ENCODE measurements around the gene TDO2.

TDO2 gene

GRCh38 chr4:155903453-155903852 lies at the start of gene TDO2:
TDO2 (plus strand) TSS chr4:155903696; CDS start chr4:155903759, 63 bp downstream.
- H3K36me3 Mint-ChIP-seq (ENCODE audit: low read depth), result no peaks in the 10 kb centered on the region
- no peak within 1 kb of the TSS for H3K27ac Mint-ChIP-seq
- no peaks in the 10 kb centered on the region for H3K9me3 Mint-ChIP-seq
- no peak within 1 kb of the TSS for H3K4me3 Mint-ChIP-seq
- no peaks in the 10 kb centered on the region for H3K27me3 Mint-ChIP-seq (ENCODE audit: low read depth)
- H3K4me1 Mint-ChIP-seq (ENCODE audit: low read depth), result peaks cover 6% of the 10 kb centered on the region

DNA sequence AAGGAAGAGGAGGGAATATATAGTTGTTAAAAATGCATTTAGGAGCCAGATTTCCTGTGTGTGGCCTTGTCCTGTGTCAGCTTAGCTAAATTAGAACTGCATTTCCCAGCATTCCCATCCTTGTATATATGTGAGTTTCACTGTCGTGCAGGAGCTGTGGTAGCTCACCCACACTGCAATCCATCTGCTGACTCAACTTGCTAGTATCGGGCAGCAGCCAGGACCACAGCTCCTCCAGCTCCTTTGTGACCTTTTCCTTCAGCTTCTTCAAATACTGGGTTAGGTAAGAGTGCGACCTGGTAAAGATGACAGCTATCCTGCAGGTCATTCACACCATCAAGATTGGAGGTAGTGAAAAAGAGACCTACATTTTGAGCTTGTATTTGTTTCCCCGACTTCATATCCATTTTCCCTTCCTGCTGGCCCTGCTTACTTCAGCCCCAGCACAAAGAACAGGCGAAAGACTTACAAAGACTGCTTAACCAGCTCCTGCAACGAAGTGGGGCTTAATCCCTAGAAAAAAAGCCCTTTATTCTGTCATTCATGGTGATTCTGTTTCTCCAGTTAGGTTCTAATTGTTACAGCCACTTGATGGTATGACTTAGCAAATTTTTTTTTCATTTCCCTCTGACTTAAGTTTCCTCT lies 48.8 kb upstream of the TDO2 start:
- Mint-ChIP-seq H3K27me3 (ENCODE audit: low read depth) (no peaks in the 10 kb centered on the region), H3K4me3 (no peak overlapping the region), H3K4me1 (ENCODE audit: low read depth) (no peaks in the 10 kb centered on the region), H3K9me3 (no peaks in the 10 kb centered on the region), H3K36me3 (ENCODE audit: low read depth) (no peaks in the 10 kb centered on the region), H3K27ac (no peak overlapping the region)

DNA sequence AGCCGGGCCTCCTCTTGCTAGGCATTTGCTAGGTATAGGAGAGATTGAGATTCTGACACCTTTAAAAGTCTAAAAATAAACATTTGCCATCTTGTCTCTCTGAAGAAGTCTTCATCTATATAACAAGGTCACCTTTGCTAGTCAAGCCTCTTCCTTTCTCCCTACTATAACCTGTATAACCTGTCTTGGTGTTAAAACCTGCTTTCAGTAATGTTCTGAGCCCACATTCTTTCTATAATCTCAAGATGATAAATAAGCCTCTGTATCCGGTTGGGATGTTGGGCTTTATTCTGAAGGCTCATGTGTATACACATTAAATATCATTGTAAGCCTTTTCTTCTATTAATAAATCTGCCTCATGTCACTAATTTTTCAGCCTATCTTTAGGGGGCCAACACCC lies 47.6 kb upstream of the TDO2 start:
- Mint-ChIP-seq H3K27ac (no peak overlapping the region), H3K36me3 (ENCODE audit: low read depth) (no peaks in the 10 kb centered on the region), H3K4me3 (no peak overlapping the region), H3K27me3 (ENCODE audit: low read depth) (no peaks in the 10 kb centered on the region), H3K4me1 (ENCODE audit: low read depth) (no peaks in the 10 kb centered on the region), H3K9me3 (no peaks in the 10 kb centered on the region)

- Mint-ChIP-seq H3K9me3 (peaks cover 3% of the 10 kb centered on the region), H3K4me1 (ENCODE audit: low read depth) (no peaks in the 10 kb centered on the region), H3K27me3 (ENCODE audit: low read depth) (no peaks in the 10 kb centered on the region), H3K36me3 (ENCODE audit: low read depth) (no peaks in the 10 kb centered on the region), H3K27ac (no peak within 1 kb of the TSS), H3K4me3 (no peak within 1 kb of the TSS)
These were observed 37.3 kb upstream of the TDO2 start, which contains the start of gene ASIC5 for GRCh38 chr4:155866177-155866576. ASIC5 (minus strand) TSS chr4:155866277; CDS start chr4:155866226, 51 bp downstream.

GRCh38 chr4:155875878-155876277 lies 27.6 kb upstream of the TDO2 start:
- no peaks in the 10 kb centered on the region for H3K4me1 Mint-ChIP-seq (ENCODE audit: low read depth)
- H3K27me3 Mint-ChIP-seq (ENCODE audit: low read depth), result no peaks in the 10 kb centered on the region
- no peak overlapping the region for H3K4me3 Mint-ChIP-seq
- no peaks in the 10 kb centered on the region for H3K9me3 Mint-ChIP-seq
- H3K36me3 Mint-ChIP-seq (ENCODE audit: low read depth), result no peaks in the 10 kb centered on the region
- H3K27ac Mint-ChIP-seq, result no peak overlapping the region

DNA sequence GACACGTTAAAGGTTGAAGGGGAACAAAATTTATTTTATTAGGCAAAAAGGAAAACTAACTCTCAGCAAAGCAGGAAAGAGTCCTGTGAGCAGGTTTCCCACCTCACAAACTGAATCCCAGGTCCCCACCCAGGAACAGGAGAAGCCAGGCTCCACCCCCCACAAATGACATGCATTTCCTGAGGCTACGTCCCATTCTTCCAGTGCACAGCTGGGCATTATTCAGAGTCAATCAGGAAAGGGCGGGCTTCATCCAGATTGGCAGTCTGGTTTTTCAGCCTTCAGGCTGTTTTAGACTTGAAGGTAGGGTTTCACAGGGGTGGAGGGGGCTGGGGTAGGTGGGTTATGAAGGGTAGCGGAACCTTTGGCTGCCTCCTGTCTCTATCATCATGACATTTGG lies 25.5 kb upstream of the TDO2 start:
- Mint-ChIP-seq H3K27ac (no peak overlapping the region), H3K4me1 (ENCODE audit: low read depth) (no peaks in the 10 kb centered on the region), H3K27me3 (ENCODE audit: low read depth) (no peaks in the 10 kb centered on the region), H3K9me3 (no peaks in the 10 kb centered on the region), H3K4me3 (no peak overlapping the region), H3K36me3 (ENCODE audit: low read depth) (no peaks in the 10 kb centered on the region)

GRCh38 chr4:155878611-155879010 lies 24.9 kb upstream of the TDO2 start:
- Mint-ChIP-seq H3K27me3 (ENCODE audit: low read depth) (no peaks in the 10 kb centered on the region), H3K4me3 (no peak overlapping the region), H3K9me3 (no peaks in the 10 kb centered on the region), H3K27ac (no peak overlapping the region), H3K4me1 (ENCODE audit: low read depth) (no peaks in the 10 kb centered on the region), H3K36me3 (ENCODE audit: low read depth) (no peaks in the 10 kb centered on the region)

- Mint-ChIP-seq H3K9me3 (no peaks in the 10 kb centered on the region), H3K4me3 (no peak overlapping the region), H3K27me3 (ENCODE audit: low read depth) (no peaks in the 10 kb centered on the region), H3K4me1 (ENCODE audit: low read depth) (no peaks in the 10 kb centered on the region), H3K36me3 (ENCODE audit: low read depth) (no peaks in the 10 kb centered on the region), H3K27ac (no peak overlapping the region)
These were observed 23.7 kb upstream of the TDO2 start for GRCh38 chr4:155879767-155880166.

DNA sequence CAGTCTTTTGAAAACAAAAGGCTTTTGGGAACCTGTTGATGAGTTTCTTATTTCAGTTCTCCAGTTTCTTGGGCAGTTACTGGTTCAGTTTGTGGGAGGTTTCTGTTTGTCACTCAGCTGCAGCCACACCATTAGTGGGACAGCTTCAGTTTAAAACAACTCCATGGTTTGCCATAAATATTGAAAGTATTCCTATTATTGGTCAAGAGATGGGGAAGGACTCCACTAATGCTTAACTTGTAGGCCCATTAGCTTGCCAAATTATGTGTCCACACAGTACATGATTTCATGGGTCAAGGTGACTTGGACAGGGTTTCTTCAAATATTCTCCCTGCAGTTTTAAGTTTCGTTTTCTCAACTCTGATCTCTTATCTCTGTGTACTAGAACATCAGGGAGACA lies 21.9 kb upstream of the TDO2 start:
- H3K27me3 Mint-ChIP-seq (ENCODE audit: low read depth), result no peaks in the 10 kb centered on the region
- no peak overlapping the region for H3K4me3 Mint-ChIP-seq
- no peaks in the 10 kb centered on the region for H3K4me1 Mint-ChIP-seq (ENCODE audit: low read depth)

GRCh38 chr4:155883895-155884294 lies 19.6 kb upstream of the TDO2 start:
- H3K27me3 Mint-ChIP-seq (ENCODE audit: low read depth), result no peaks in the 10 kb centered on the region
- H3K4me1 Mint-ChIP-seq (ENCODE audit: low read depth), result no peaks in the 10 kb centered on the region
- H3K9me3 Mint-ChIP-seq, result no peaks in the 10 kb centered on the region
- H3K27ac Mint-ChIP-seq, result no peak overlapping the region
- H3K4me3 Mint-ChIP-seq, result no peak overlapping the region
- H3K36me3 Mint-ChIP-seq (ENCODE audit: low read depth), result no peaks in the 10 kb centered on the region

More for the DNA sequence above, 21.9 kb upstream of the TDO2 start:
- Mint-ChIP-seq H3K36me3 (ENCODE audit: low read depth) (no peaks in the 10 kb centered on the region), H3K27ac (no peak overlapping the region), H3K9me3 (no peaks in the 10 kb centered on the region)

DNA sequence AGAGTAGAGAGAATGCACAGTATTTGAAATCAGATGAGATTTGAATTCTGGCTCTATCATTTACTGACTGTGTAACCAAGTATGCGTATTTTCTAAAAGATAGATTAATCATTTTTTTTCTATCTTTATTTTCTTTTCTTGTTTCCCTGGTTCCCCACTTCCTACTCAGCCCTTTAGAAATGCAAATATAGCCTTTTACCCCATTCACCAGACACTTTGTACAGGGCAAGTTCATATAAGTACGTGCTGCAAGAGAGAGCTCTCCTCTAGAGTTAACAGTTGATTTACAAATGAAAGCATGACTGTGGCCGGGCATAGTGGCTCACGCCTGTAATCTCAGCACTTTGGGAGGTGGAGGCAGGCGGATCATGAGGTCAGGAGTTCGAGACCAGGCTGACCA lies 17.8 kb upstream of the TDO2 start:
- H3K9me3 Mint-ChIP-seq, result no peaks in the 10 kb centered on the region
- no peaks in the 10 kb centered on the region for H3K36me3 Mint-ChIP-seq (ENCODE audit: low read depth)
- no peak overlapping the region for H3K27ac Mint-ChIP-seq
- H3K4me1 Mint-ChIP-seq (ENCODE audit: low read depth), result no peaks in the 10 kb centered on the region
- H3K27me3 Mint-ChIP-seq (ENCODE audit: low read depth), result no peaks in the 10 kb centered on the region
- no peak overlapping the region for H3K4me3 Mint-ChIP-seq

DNA sequence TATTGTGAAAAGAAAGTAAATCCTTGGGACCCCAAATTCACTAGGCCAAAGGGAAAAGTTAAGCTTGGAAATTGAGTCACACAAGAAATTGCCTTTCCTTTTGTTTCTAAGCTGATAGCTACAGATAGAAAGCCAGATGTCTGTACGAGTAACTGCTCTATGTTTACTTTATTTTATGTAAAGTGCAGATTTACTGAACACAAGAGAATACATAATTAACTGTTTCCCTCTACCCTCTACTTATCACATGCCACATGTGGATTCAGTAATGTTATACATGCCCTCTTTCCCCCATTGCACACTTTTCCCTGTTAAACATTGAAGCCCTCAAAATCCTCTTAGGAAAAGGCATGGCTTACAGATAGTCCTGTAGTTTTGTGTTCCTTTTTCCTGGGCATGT lies 16.5 kb upstream of the TDO2 start:
- no peak overlapping the region for H3K4me3 Mint-ChIP-seq
- H3K27me3 Mint-ChIP-seq (ENCODE audit: low read depth), result no peaks in the 10 kb centered on the region
- H3K9me3 Mint-ChIP-seq, result no peaks in the 10 kb centered on the region
- no peaks in the 10 kb centered on the region for H3K36me3 Mint-ChIP-seq (ENCODE audit: low read depth)
- H3K4me1 Mint-ChIP-seq (ENCODE audit: low read depth), result no peaks in the 10 kb centered on the region
- no peak overlapping the region for H3K27ac Mint-ChIP-seq

DNA sequence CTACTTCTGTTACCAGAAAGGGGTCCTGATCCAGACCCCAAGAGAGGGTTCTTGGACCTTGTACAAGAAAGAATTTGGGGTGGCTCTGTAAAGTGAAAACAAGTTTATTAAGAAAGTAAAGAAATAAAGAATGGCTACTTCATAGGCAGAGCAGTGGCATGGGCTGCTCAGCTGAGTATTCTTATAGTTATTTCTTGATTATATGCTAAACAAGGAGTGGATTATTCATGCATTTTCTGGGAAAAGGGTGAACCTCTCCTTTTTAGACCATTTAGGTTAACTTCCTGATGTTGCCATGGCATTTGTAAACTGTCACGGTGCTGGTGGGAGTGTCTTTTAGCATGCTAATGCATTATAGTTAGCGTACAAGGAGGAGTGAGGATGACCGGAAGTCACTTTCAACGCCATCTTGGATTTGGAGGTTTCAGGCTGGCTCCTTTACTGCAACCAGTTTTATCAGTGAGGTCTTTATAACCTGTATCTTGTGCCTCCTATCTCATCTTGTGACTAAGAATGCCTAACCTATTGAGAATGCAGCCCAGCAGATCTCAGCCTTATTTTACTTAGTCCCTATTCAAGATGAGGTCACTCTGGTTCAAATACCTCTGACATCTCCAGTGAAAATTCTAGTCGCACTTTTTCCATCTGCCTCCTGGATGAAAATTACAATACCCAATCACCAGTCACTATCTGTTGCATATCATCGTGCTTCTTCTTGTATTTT lies 15.5 kb upstream of the TDO2 start:
- no peaks in the 10 kb centered on the region for H3K27me3 Mint-ChIP-seq (ENCODE audit: low read depth)
- no peaks in the 10 kb centered on the region for H3K4me1 Mint-ChIP-seq (ENCODE audit: low read depth)
- no peaks in the 10 kb centered on the region for H3K36me3 Mint-ChIP-seq (ENCODE audit: low read depth)
- H3K4me3 Mint-ChIP-seq, result no peak overlapping the region
- H3K9me3 Mint-ChIP-seq, result no peaks in the 10 kb centered on the region
- no peak overlapping the region for H3K27ac Mint-ChIP-seq

- H3K4me1 Mint-ChIP-seq (ENCODE audit: low read depth), result no peaks in the 10 kb centered on the region
- H3K27ac Mint-ChIP-seq, result no peak overlapping the region
- no peaks in the 10 kb centered on the region for H3K27me3 Mint-ChIP-seq (ENCODE audit: low read depth)
- no peaks in the 10 kb centered on the region for H3K9me3 Mint-ChIP-seq
- no peaks in the 10 kb centered on the region for H3K36me3 Mint-ChIP-seq (ENCODE audit: low read depth)
- no peak overlapping the region for H3K4me3 Mint-ChIP-seq
These were observed 14.3 kb upstream of the TDO2 start for GRCh38 chr4:155889031-155889793.

- H3K9me3 Mint-ChIP-seq, result no peaks in the 10 kb centered on the region
- no peak overlapping the region for H3K27ac Mint-ChIP-seq
- no peak overlapping the region for H3K4me3 Mint-ChIP-seq
- no peaks in the 10 kb centered on the region for H3K36me3 Mint-ChIP-seq (ENCODE audit: low read depth)
- H3K4me1 Mint-ChIP-seq (ENCODE audit: low read depth), result no peaks in the 10 kb centered on the region
- H3K27me3 Mint-ChIP-seq (ENCODE audit: low read depth), result no peaks in the 10 kb centered on the region
These were observed 13.6 kb upstream of the TDO2 start for GRCh38 chr4:155889946-155890345.
